Body of pancreas (tissue), 4 donors: ENCODE measurements around the gene NOLC1. TPM values are rescaled to one million over a fixed set of nuclear protein-coding genes. Genes with fewer than 3 reads are reported as not detected.

Source experiments
- ATAC-seq: fragments of 150-250 bp; one replicate; pipeline ENCODE4 v1.9.1; 2016
- DNase-seq, 4 donors: peaks; one replicate each; pipeline ENCODE4 v3.0.0-alpha.2; 2019
- H3K27ac ChIP-seq, 4 donors: fragments of 200-600 bp; sonication (generic); 1 replicate in 3 of 4; 2 replicates in 1 of 4; pipeline versions ENCODE4 v1.5.1 to v1.6.1; 2016 to 2019; ENCODE audit warnings: mild to moderate bottlenecking in 1 of 4, mixed read lengths in 1 of 4, moderate library complexity in 1 of 4
- H3K27me3 ChIP-seq, 2 donors: fragments of 200-600 bp; sonication (generic); one replicate each; pipeline ENCODE4 v1.6.0; 2016; ENCODE audit warnings: mild to moderate bottlenecking in 1 of 2
- H3K36me3 ChIP-seq, 2 donors: fragments of 200-600 bp; sonication (generic); replicated peaks in 1 of 2; 2 replicates each; pipeline ENCODE4 v1.5.1; 2016; ENCODE audit warnings: low read depth in 2 of 2; ENCODE audit not compliant: insufficient read depth in 1 of 2
- H3K4me1 ChIP-seq: fragments of 200-600 bp; sonication (generic); one replicate; pipeline ENCODE4 v1.6.0; 2016
- H3K4me3 ChIP-seq, 2 donors: fragments of 200-600 bp; sonication (generic); 1 replicate in 1 of 2; 2 replicates in 1 of 2; pipeline ENCODE4 v1.5.1; 2016 to 2019
- H3K9me3 ChIP-seq, 3 donors: fragments of 200-600 bp; sonication (generic); 1 replicate in 2 of 3; 2 replicates in 1 of 3; pipeline ENCODE4 v1.5.1; 2016
- POLR2A ChIP-seq, 3 donors: fragments of 450-650 bp; IDR thresholded peaks; one replicate each; pipeline ENCODE4 v1.6.1; 2016; ENCODE audit warnings: antibody characterized with exemption in 3 of 3, mild to moderate bottlenecking in 2 of 3
- WGBS, 2 donors: methylation state at CpG; one replicate each; pipeline ENCODE4 v1.1.5; 2017; 5-methylcytosine and 5-hydroxymethylcytosine counted together
- intact Hi-C: fragments of 100-400 bp; cut with DNase I; formaldehyde crosslinking; loops from one replicate; pipeline ENCODE4 v1.15.1; 2023
- total RNA-seq, 2 donors: library from RNA; depleted of rRNA; stranded (reverse); fragments of >200 nt; gene quantifications; one replicate each; pipeline ENCODE4 v1.1.0, GENCODE V29; 2016
- TF ChIP-seq, protein P1 (sequence below), 7 experiments: fragments of 450-650 bp in 4 of 7; fragments of 200-600 bp in 3 of 7; sonication (generic) in 3 of 7; IDR thresholded peaks; one replicate each; pipeline ENCODE4 v1.5.1; 2016 to 2019; ENCODE audit warnings: antibody characterized with exemption in 7 of 7

NOLC1 gene
- total RNA-seq, 2 donors from 2014 or later, result 26.0 to 33.7 TPM

DNA sequence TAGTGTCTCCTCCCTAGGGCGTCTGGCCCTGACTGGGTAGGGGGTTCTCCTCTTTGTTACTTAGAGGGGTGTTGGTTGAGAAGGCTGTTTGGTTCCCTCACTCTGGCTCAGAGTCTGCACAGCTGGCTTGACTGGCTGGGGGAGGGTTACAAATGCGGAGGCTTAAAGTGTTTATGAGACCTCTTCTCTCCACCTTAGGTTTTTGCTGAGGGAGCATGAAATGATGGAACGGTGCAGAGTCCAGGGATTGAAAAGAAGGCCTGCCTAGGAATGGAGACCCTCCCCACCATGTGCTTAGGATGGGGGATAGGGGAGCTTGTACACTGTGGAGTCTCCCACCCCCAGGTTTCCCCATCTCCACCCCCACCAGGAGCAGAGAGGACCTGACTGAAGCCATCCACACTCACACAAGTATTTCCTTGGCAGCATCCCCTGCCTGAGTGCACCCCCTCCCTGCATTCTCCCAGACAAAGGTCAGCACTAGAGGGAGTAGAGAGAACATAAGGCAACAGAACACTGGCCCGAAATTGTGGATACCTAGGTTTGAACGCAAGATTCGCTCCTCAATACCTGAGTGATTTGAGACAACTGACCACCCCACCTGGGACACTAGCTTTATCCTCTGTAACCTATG, 30.3 kb upstream of the NOLC1 start:
- Histone ChIP-seq H3K27me3 (no peaks in the 10 kb centered on the region), H3K4me1 (peaks cover 36% of the 10 kb centered on the region), H3K9me3 (no peaks in the 10 kb centered on the region), H3K27ac (peak overlapping the region in 3 of 4 donors; percentile 10 to 94 (median 92)), H3K4me3 (no peak overlapping the region), H3K36me3 (no peaks in the 10 kb centered on the region)
- intact Hi-C loops, result no loop called here
- DNase-seq (peak in 1 of 4 donors; percentile 23), ATAC-seq (no peak)
- 64 to 65% methylated on average over 5 to 6 of the region's 6 CpGs for WGBS, 2 donors
- TF ChIP-seq, protein P1, sequence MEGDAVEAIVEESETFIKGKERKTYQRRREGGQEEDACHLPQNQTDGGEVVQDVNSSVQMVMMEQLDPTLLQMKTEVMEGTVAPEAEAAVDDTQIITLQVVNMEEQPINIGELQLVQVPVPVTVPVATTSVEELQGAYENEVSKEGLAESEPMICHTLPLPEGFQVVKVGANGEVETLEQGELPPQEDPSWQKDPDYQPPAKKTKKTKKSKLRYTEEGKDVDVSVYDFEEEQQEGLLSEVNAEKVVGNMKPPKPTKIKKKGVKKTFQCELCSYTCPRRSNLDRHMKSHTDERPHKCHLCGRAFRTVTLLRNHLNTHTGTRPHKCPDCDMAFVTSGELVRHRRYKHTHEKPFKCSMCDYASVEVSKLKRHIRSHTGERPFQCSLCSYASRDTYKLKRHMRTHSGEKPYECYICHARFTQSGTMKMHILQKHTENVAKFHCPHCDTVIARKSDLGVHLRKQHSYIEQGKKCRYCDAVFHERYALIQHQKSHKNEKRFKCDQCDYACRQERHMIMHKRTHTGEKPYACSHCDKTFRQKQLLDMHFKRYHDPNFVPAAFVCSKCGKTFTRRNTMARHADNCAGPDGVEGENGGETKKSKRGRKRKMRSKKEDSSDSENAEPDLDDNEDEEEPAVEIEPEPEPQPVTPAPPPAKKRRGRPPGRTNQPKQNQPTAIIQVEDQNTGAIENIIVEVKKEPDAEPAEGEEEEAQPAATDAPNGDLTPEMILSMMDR (IDR thresholded peaks at IDR 0.05), result peak in 1 of 7 experiments; percentile 7
- no peak for TF ChIP-seq POLR2A (IDR thresholded peaks at IDR 0.05)

- TF ChIP-seq, protein P1 (IDR thresholded peaks at IDR 0.05), result no peak
- TF ChIP-seq POLR2A (IDR thresholded peaks at IDR 0.05), result no peak
- DNase-seq (no peak), ATAC-seq (no peak)
- Histone ChIP-seq H3K9me3 (no peaks in the 10 kb centered on the region), H3K4me3 (no peak overlapping the region), H3K27me3 (no peaks in the 10 kb centered on the region), H3K36me3 (no peaks in the 10 kb centered on the region), H3K27ac (no peak overlapping the region), H3K4me1 (peaks cover 31% of the 10 kb centered on the region)
- intact Hi-C loops, result no loop called here
- WGBS, 2 donors, result 100% methylated on average over 1 of the region's 1 CpG
Observed at GRCh38 chr10:102122450-102122849, 29.7 kb upstream of the NOLC1 start.

DNA sequence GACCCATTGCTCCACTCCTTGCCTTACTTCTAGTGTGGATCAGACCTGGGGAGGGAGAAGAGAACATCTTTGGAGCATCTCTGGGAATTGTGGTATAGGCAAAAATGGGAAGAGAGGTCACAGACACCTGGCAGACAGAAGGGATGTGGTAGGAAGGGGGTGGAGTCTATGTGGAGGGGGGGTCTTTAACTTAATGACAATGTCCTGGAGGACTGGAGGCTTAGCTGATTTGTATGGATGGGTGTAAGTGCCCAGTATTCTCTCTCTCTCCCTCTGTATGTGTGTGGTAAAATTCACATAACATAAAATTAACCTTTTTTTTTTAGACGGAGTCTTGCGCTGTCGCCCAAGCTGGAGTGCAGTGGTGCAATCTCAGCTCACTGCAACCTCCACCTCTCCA, 29.0 kb upstream of the NOLC1 start:
- intact Hi-C loops, result no loop called here
- H3K9me3 ChIP-seq, result no peaks in the 10 kb centered on the region

GRCh38 chr10:102131286-102132170, 20.7 kb upstream of the NOLC1 start:
- H3K4me1 ChIP-seq, result peaks cover 26% of the 10 kb centered on the region
- H3K4me3 ChIP-seq, result no peak overlapping the region
- H3K9me3 ChIP-seq, result no peaks in the 10 kb centered on the region
- intact Hi-C loops, result no loop called here
- H3K36me3 ChIP-seq, result no peaks in the 10 kb centered on the region
- DNase-seq (no peak), ATAC-seq (no peak)
- no peak for TF ChIP-seq POLR2A (IDR thresholded peaks at IDR 0.05)
- TF ChIP-seq, protein P1 (IDR thresholded peaks at IDR 0.05), result no peak
- H3K27me3 ChIP-seq, result no peaks in the 10 kb centered on the region
- H3K27ac ChIP-seq, result peak overlapping the region in 3 of 4 donors; percentile 83 to 91 (median 88)
- WGBS, 2 donors, result 87% methylated on average over 8 of the region's 8 CpGs

More for the DNA sequence above, 29.0 kb upstream of the NOLC1 start:
- Histone ChIP-seq H3K27ac (no peak overlapping the region), H3K27me3 (no peaks in the 10 kb centered on the region), H3K4me3 (no peak overlapping the region), H3K36me3 (no peaks in the 10 kb centered on the region), H3K4me1 (peaks cover 23% of the 10 kb centered on the region)
- WGBS, 2 donors, result 76 to 91% methylated on average over 3 of the region's 3 CpGs
- ATAC-seq (no peak), DNase-seq (no peak)
- no peak for TF ChIP-seq POLR2A (IDR thresholded peaks at IDR 0.05)
- TF ChIP-seq, protein P1 (IDR thresholded peaks at IDR 0.05), result no peak
